ENCODE data around the gene TTC7B. TPM values are rescaled to one million over a fixed set of nuclear protein-coding genes. Genes with fewer than 3 reads are reported as not detected.

Gene TTC7B
- total and polyA plus RNA-seq, 9 donors: 17.6 to 44.7 (median 38.0) TPM

GRCh38 chr14:90578283-90578985 lies 237.8 kb downstream of the TTC7B start:
- peak overlapping the region; percentile 82 for H3K27ac ChIP-seq (ENCODE audit: low read length)
- H3K4me1 ChIP-seq (ENCODE audit: control insufficient read depth, insufficient read depth, low read length): peaks cover 53% of the 10 kb centered on the region

GRCh38 chr14:90577661-90578282 lies 238.5 kb downstream of the TTC7B start:
- Histone ChIP-seq H3K27me3 (ENCODE audit: control insufficient read depth, insufficient read depth, low read length) (no peaks in the 10 kb centered on the region), H3K9me3 (replicated peaks; ENCODE audit: control insufficient read depth, low read depth, low read length) (no peaks in the 10 kb centered on the region), H3K4me3 (ENCODE audit: low read length) (peak overlapping the region; percentile 19), H3K27ac (ENCODE audit: low read length) (peak overlapping the region; percentile 82), H3K36me3 (ENCODE audit: control insufficient read depth, insufficient read depth, low read length) (peaks cover 28% of the 10 kb centered on the region), H3K4me1 (ENCODE audit: control insufficient read depth, insufficient read depth, low read length) (peaks cover 53% of the 10 kb centered on the region)
- 85% methylated on average over 13 of the region's 18 CpGs for WGBS (ENCODE audit: insufficient coverage)
- no peak for DNase-seq

More at GRCh38 chr14:90578283-90578985, 237.8 kb downstream of the TTC7B start:
- no peaks in the 10 kb centered on the region for H3K27me3 ChIP-seq (ENCODE audit: control insufficient read depth, insufficient read depth, low read length)
- 49% methylated on average over 14 of the region's 17 CpGs for WGBS (ENCODE audit: insufficient coverage)
- peaks cover 31% of the 10 kb centered on the region for H3K36me3 ChIP-seq (ENCODE audit: control insufficient read depth, insufficient read depth, low read length)
- peak; percentile 83 for DNase-seq
- no peaks in the 10 kb centered on the region for H3K9me3 ChIP-seq (replicated peaks; ENCODE audit: control insufficient read depth, low read depth, low read length)
- H3K4me3 ChIP-seq (ENCODE audit: low read length): no peak overlapping the region

- Histone ChIP-seq H3K36me3 (ENCODE audit: control insufficient read depth, insufficient read depth, low read length) (peaks cover 26% of the 10 kb centered on the region), H3K9me3 (replicated peaks; ENCODE audit: control insufficient read depth, low read depth, low read length) (no peaks in the 10 kb centered on the region), H3K4me1 (ENCODE audit: control insufficient read depth, insufficient read depth, low read length) (peaks cover 53% of the 10 kb centered on the region), H3K27me3 (ENCODE audit: control insufficient read depth, insufficient read depth, low read length) (no peaks in the 10 kb centered on the region), H3K4me3 (ENCODE audit: low read length) (peak overlapping the region; percentile 19), H3K27ac (ENCODE audit: low read length) (peak overlapping the region; percentile 82)
- DNase-seq: no peak
- 85% methylated on average over 20 of the region's 21 CpGs for WGBS (ENCODE audit: insufficient coverage)
Observed at GRCh38 chr14:90576981-90577660, 239.1 kb downstream of the TTC7B start.

GRCh38 chr14:90576581-90576980 lies 239.6 kb downstream of the TTC7B start:
- 82% methylated on average over 2 of the region's 2 CpGs for WGBS (ENCODE audit: insufficient coverage)

GRCh38 chr14:90575781-90576180 lies 240.4 kb downstream of the TTC7B start:
- peaks cover 30% of the 10 kb centered on the region for H3K36me3 ChIP-seq (ENCODE audit: control insufficient read depth, insufficient read depth, low read length)

More at GRCh38 chr14:90576581-90576980, 239.6 kb downstream of the TTC7B start:
- Histone ChIP-seq H3K36me3 (ENCODE audit: control insufficient read depth, insufficient read depth, low read length) (peaks cover 28% of the 10 kb centered on the region), H3K27me3 (ENCODE audit: control insufficient read depth, insufficient read depth, low read length) (no peaks in the 10 kb centered on the region), H3K9me3 (replicated peaks; ENCODE audit: control insufficient read depth, low read depth, low read length) (no peaks in the 10 kb centered on the region), H3K4me3 (ENCODE audit: low read length) (no peak overlapping the region), H3K4me1 (ENCODE audit: control insufficient read depth, insufficient read depth, low read length) (peaks cover 53% of the 10 kb centered on the region), H3K27ac (ENCODE audit: low read length) (peak overlapping the region; percentile 82)
- DNase-seq: no peak

GRCh38 chr14:90575336-90575735 lies 240.9 kb downstream of the TTC7B start:
- H3K4me1 ChIP-seq (ENCODE audit: control insufficient read depth, insufficient read depth, low read length): peaks cover 45% of the 10 kb centered on the region

More at GRCh38 chr14:90575781-90576180, 240.4 kb downstream of the TTC7B start:
- Histone ChIP-seq H3K4me1 (ENCODE audit: control insufficient read depth, insufficient read depth, low read length) (peaks cover 50% of the 10 kb centered on the region), H3K9me3 (replicated peaks; ENCODE audit: control insufficient read depth, low read depth, low read length) (no peaks in the 10 kb centered on the region), H3K4me3 (ENCODE audit: low read length) (no peak overlapping the region), H3K27ac (ENCODE audit: low read length) (no peak overlapping the region), H3K27me3 (ENCODE audit: control insufficient read depth, insufficient read depth, low read length) (no peaks in the 10 kb centered on the region)
- WGBS (ENCODE audit: insufficient coverage): 83% methylated on average over 2 of the region's 7 CpGs
- DNase-seq: no peak

GRCh38 chr14:90574188-90575131 lies 241.8 kb downstream of the TTC7B start:
- DNase-seq: no peak

More at GRCh38 chr14:90575336-90575735, 240.9 kb downstream of the TTC7B start:
- Histone ChIP-seq H3K36me3 (ENCODE audit: control insufficient read depth, insufficient read depth, low read length) (peaks cover 28% of the 10 kb centered on the region), H3K9me3 (replicated peaks; ENCODE audit: control insufficient read depth, low read depth, low read length) (no peaks in the 10 kb centered on the region), H3K4me3 (ENCODE audit: low read length) (no peak overlapping the region), H3K27me3 (ENCODE audit: control insufficient read depth, insufficient read depth, low read length) (no peaks in the 10 kb centered on the region), H3K27ac (ENCODE audit: low read length) (no peak overlapping the region)
- no peak for DNase-seq
- WGBS (ENCODE audit: insufficient coverage): 82% methylated on average over 3 of the region's 5 CpGs

GRCh38 chr14:90573385-90574105 lies 242.7 kb downstream of the TTC7B start:
- peaks cover 28% of the 10 kb centered on the region for H3K36me3 ChIP-seq (ENCODE audit: control insufficient read depth, insufficient read depth, low read length)
- H3K4me3 ChIP-seq (ENCODE audit: low read length): no peak overlapping the region
- no peaks in the 10 kb centered on the region for H3K27me3 ChIP-seq (ENCODE audit: control insufficient read depth, insufficient read depth, low read length)
- WGBS (ENCODE audit: insufficient coverage): 89% methylated on average over 29 of the region's 29 CpGs
- no peak for DNase-seq
- H3K27ac ChIP-seq (ENCODE audit: low read length): no peak overlapping the region
- peaks cover 41% of the 10 kb centered on the region for H3K4me1 ChIP-seq (ENCODE audit: control insufficient read depth, insufficient read depth, low read length)
- H3K9me3 ChIP-seq (replicated peaks; ENCODE audit: control insufficient read depth, low read depth, low read length): no peaks in the 10 kb centered on the region

More at GRCh38 chr14:90574188-90575131, 241.8 kb downstream of the TTC7B start:
- 71% methylated on average over 11 of the region's 13 CpGs for WGBS (ENCODE audit: insufficient coverage)
- Histone ChIP-seq H3K27ac (ENCODE audit: low read length) (no peak overlapping the region), H3K4me3 (ENCODE audit: low read length) (no peak overlapping the region), H3K9me3 (replicated peaks; ENCODE audit: control insufficient read depth, low read depth, low read length) (no peaks in the 10 kb centered on the region), H3K4me1 (ENCODE audit: control insufficient read depth, insufficient read depth, low read length) (peaks cover 40% of the 10 kb centered on the region), H3K27me3 (ENCODE audit: control insufficient read depth, insufficient read depth, low read length) (no peaks in the 10 kb centered on the region), H3K36me3 (ENCODE audit: control insufficient read depth, insufficient read depth, low read length) (peaks cover 28% of the 10 kb centered on the region)
